H54 (cell line): ENCODE results near the gene ADSL.

Experiments used
- DNase-seq: peaks from one replicate; pipeline ENCODE4 v3.0.0; 2011; ENCODE audit warnings: low spot score, mixed read lengths; ENCODE audit not compliant: insufficient read length
- FAIRE-seq: peaks from 3 replicates; lab custom pipeline; 2011; peaks lifted over from hg19 to GRCh38; lab: Jason Lieb, UNC
- POLR2A ChIP-seq: IDR thresholded peaks from 2 replicates; pipeline ENCODE4 v1.6.1; 2011; ENCODE audit warnings: low read depth, mild to moderate bottlenecking, low read length

Gene ADSL

GRCh38 chr22:40428796-40429195 is 82.5 kb downstream of the ADSL start:
- DNase-seq (no peak), FAIRE-seq (no peak)
- no peak for TF ChIP-seq POLR2A

GRCh38 chr22:40429481-40429880 is 83.2 kb downstream of the ADSL start:
- TF ChIP-seq POLR2A = no peak
- DNase-seq = no peak
- FAIRE-seq = no peak

- DNase-seq (no peak), FAIRE-seq (no peak)
- TF ChIP-seq POLR2A = no peak
These were observed 84.7 kb downstream of the ADSL start for GRCh38 chr22:40430991-40431390.

DNA sequence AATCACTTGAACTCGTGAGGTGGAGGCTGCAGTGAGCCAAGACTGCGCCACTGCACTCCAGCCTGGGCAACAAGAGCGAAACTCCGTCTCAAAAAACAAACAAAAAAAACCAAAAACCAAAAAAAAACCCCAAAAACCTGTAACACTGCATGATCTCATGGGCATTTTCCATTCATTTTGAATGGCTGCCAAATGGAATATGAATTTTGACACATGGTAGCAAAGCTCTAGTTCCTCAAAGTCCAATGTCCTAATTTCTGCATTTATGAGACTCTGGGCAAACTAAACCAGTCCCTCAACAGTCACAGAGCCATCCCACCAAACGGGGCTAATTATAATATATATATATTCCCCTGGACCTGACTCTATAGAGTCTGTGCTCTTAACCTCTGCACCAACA is 85.9 kb downstream of the ADSL start:
- FAIRE-seq = no peak
- TF ChIP-seq POLR2A = no peak
- no peak for DNase-seq

GRCh38 chr22:40432625-40433024 is 86.3 kb downstream of the ADSL start:
- DNase-seq = no peak
- no peak for TF ChIP-seq POLR2A
- FAIRE-seq = no peak

DNA sequence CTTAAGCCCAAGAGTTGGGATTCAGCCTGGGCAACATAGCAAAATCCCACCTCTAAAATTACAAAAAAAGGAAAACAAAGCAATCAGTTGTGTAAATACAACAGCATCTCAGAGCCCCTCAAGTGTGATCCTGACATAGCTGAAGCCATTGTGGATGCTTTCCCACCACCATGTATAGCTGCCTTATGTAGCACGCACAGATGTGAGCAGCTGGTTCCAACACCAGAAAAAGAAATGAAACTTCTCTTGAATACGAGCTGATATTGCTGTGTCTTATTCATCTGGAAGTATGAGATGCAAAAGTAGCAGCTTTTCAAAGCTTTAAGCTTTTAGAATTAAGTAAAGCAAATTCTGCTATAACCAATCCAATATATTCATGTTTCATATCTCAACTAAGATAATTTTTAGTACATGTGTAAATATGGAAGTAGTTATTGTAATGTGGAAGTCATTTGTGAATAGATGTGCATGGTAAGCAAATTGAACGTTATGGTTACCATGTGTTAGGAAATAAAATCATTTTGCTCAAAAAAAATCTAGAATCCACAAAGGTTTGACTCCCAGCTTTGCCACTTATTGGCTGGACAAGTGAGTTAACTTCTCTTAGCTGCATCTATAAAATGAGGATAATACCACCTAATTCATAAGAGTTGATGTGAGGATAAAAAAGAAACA is 87.3 kb downstream of the ADSL start:
- FAIRE-seq (no peak), DNase-seq (no peak)
- TF ChIP-seq POLR2A = no peak

DNA sequence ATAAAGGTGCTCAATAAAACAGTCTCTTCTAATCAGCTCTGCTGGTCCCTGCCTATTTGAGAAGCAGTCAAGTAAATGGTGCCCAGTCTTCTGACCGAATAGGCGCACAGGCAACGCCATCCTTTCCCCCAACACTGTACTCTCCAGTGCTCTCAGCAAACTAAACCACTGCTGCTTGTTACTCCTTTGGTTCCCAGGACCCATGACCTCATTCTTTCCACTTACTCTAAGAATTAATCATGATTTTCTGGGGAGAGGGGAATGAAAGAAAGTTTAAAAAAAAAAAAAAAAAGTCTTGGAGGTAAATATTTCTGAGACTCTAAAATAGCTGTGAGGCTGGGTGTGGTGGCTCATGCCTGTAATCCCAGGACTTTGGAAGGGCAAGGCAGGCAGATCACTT is 87.8 kb downstream of the ADSL start:
- TF ChIP-seq POLR2A = no peak
- DNase-seq = no peak
- no peak for FAIRE-seq

DNA sequence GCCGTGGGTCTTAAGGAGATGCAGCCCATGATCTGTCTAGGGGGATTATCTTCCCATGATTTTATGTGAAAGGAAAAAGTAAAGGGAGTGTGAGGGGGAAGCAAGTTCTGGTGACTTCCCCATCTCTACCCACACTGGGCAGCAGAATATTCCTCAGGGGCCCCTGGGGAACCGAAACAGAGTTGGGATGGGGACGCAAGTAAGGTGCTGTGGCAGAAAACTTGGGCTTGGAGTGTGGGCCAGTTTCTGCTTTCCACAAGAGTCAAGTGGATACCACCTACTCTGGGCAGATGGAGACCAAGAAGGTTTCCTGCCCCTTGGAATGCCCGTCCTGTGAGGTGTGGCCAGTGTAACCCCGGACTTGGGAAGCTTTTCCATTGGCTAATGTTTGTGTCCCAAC is 88.4 kb downstream of the ADSL start:
- FAIRE-seq (no peak), DNase-seq (no peak)
- TF ChIP-seq POLR2A = no peak

DNA sequence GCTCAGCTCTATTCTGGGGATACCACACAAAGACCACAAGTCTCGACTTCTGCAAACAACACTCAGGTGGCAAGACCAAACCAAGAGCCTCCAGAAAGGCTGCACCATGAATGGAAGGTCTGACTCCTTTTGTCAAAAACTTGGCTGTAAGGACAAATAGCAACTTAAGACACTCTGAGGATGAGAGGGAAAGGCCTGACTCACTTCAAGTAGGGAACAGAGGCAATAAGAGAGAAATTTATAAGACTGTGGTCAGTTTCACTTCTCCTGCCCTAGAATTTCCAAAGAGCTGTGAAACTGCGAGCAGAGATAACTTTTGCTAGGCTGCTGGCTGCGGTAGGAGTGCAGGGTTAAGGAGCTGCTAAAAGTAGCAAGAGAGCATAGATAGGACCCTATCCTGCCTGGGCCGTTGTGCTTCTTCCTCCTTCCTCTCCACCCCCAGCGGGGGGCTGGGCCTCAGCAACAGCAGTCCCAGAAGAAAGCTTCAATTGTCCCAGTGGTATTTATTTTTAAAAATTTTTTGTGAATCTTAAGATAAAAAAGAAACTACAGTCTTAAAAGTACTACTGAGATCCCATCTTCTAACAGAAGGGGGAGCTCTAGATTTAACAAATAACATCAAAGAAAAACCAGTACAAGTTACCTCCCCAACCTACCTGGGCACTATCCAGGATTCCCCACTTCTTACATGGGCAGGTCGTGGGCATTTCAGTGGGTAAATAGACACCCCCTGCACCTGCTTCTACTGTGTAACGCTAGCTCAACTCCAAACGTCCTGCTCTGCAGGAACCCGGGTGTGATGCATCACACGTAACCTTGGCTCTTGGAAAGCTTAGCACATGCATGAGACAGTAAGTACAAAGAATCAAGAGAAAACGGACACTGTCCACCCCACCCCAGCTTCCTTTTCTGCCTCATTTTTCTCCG is 90.5 kb downstream of the ADSL start:
- TF ChIP-seq POLR2A = no peak
- DNase-seq (no peak), FAIRE-seq (no peak)
